A673 (cell line): Measurements from ENCODE around the gene KLHDC3. TPM values are rescaled to one million over a fixed set of nuclear protein-coding genes. Genes with fewer than 3 reads are reported as not detected.
A peak's percentile ranks its signal among the peaks of the same experiment; 100 is the strongest.

ENCODE experiments used
- BruUV-seq: library from RNA; stranded (reverse); fragments of 400-500 nt; replicated peaks from 2 replicates; lab custom pipeline; 2021; lab: Mats Ljungman, UMichigan
- CTCF ChIA-PET: fragments of 300-600 bp; sonication (Branson Sonifier 250); formaldehyde crosslinking; loops from one replicate; lab custom pipeline; 2022; ENCODE audit warnings: antibody characterized with exemption; lab: Charles Lee
- POLR2A ChIA-PET: fragments of 300-600 bp; sonication (Branson Sonifier 250); formaldehyde crosslinking; loops from one replicate; lab custom pipeline; 2022; ENCODE audit warnings: antibody characterized with exemption; ENCODE audit not compliant: low non-redundant PET; lab: Charles Lee
- DNase-seq: peaks from one replicate; pipeline ENCODE4 v3.0.0-alpha.2; 2015; ENCODE audit warnings: low spot score
- H3K27ac ChIP-seq: fragments of 200-600 bp; sonication (generic); 2 replicates; pipeline ENCODE4 v1.5.1; 2016; ENCODE audit warnings: mixed run types, low read depth, mild to moderate bottlenecking, mixed read lengths, antibody characterized with exemption, low read length; ENCODE audit not compliant: poor library complexity, severe bottlenecking
- H3K27me3 ChIP-seq: fragments of 200-600 bp; sonication (generic); replicated peaks from 2 replicates; pipeline ENCODE4 v1.6.1; 2017; ENCODE audit warnings: mixed run types, low read depth, mild to moderate bottlenecking, mixed read lengths, antibody characterized with exemption, low read length; ENCODE audit not compliant: insufficient read depth, poor library complexity
- H3K36me3 ChIP-seq: fragments of 200-600 bp; sonication (generic); 2 replicates; pipeline ENCODE4 v1.6.1; 2016; ENCODE audit warnings: mixed run types, mild to moderate bottlenecking, mixed read lengths, antibody characterized with exemption, low read length; ENCODE audit not compliant: insufficient read depth, poor library complexity, severe bottlenecking
- H3K4me1 ChIP-seq: fragments of 200-600 bp; sonication (generic); 2 replicates; pipeline ENCODE4 v1.6.1; 2017; ENCODE audit warnings: mixed run types, mild to moderate bottlenecking, mixed read lengths, antibody characterized with exemption, low read length; ENCODE audit not compliant: insufficient read depth, poor library complexity, severe bottlenecking
- H3K4me3 ChIP-seq: fragments of 200-600 bp; sonication (generic); 2 replicates; pipeline ENCODE4 v1.5.1; 2016; ENCODE audit warnings: low read depth, mixed run types, mild to moderate bottlenecking, mixed read lengths, low read length; ENCODE audit not compliant: poor library complexity, severe bottlenecking
- H3K9me3 ChIP-seq: fragments of 200-600 bp; sonication (generic); 2 replicates; pipeline ENCODE4 v1.6.1; 2016; ENCODE audit warnings: mixed run types, low read depth, mild to moderate bottlenecking, mixed read lengths, antibody characterized with exemption, low read length; ENCODE audit not compliant: poor library complexity, severe bottlenecking
- EZH2 ChIP-seq: fragments of 200-600 bp; sonication (generic); IDR thresholded peaks from 2 replicates; pipeline ENCODE4 v1.6.1; 2017; ENCODE audit warnings: borderline replicate concordance, low read depth, mild to moderate bottlenecking, mixed read lengths, antibody characterized with exemption, low read length; ENCODE audit not compliant: poor library complexity, severe bottlenecking
- intact Hi-C: fragments of 100-400 bp; cut with micrococcal nuclease; formaldehyde crosslinking; loops from one replicate; pipeline ENCODE4 v1.10.0; 2022; ENCODE audit not compliant: unreplicated experiment
- total RNA-seq: library from RNA; stranded (reverse); gene quantifications from 2 replicates; pipeline ENCODE4 v1.2.3, GENCODE V29; 2021
- TF ChIP-seq, protein P1 (sequence below): fragments of 300-800, 200-600 bp; sonication (generic); conservative IDR thresholded peaks from 2 replicates; pipeline ENCODE4 v1.5.1; 2017; ENCODE audit warnings: low read depth, mild to moderate bottlenecking, antibody characterized with exemption, low read length, moderate library complexity, mixed read lengths

Gene KLHDC3
- total RNA-seq, 1 experiment from 2014 or later, result 90.1 TPM

DNA sequence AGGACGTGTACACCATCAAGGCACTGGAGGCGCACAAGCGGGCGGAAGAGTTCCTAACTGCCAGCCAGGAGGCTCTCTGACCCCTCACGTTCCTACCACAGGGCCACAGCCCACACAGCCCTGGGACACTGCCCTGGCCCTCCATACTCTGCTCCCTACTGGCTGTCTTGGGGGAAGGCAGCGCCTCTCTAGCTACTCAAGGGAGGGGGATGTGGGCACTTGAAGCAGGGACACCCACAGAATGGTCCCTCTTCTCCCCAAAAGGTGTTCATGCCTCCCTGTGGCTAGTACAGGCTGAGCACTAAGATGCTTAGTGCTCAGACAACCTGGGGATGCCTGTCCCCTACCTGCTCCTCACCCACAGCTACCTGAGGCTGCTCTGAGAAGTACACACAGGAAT, 2.8 kb upstream of the KLHDC3 start:
- CTCF ChIA-PET, result interaction anchor here (0.6 kb wide), 1 partner anchor 28 kb away, joined by 3 read pairs; no protein-coding TSS in a partner anchor

DNA sequence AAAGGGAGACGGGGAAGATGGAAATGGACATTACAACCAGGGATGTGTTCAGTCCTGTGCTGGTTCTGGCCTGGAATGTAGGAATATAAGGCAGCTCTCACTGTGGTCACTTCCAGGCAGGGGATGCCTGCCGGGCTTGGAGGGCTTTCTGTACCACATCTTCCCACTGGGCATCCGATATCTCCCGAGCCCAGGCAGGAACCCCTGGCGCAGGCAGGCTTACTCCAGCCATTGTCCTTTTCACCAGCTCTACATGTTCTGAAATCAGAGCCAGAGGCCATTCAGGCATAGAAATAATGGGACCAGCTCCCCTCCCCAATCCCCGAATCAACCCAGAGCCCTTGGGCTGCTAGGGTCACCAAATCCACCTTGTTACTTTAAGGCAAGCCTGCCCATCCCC, 1.7 kb upstream of the KLHDC3 start:
- Histone ChIP-seq H3K4me1 (peaks cover 7% of the 10 kb centered on the region), H3K9me3 (no peaks in the 10 kb centered on the region), H3K4me3 (peak overlapping the region; percentile 82), H3K27me3 (no peaks in the 10 kb centered on the region), H3K27ac (peak overlapping the region; percentile 79), H3K36me3 (peaks cover 60% of the 10 kb centered on the region)
- DNase-seq, result no peak
- POLR2A ChIA-PET, result no interaction called here
- TF ChIP-seq, protein P1, sequence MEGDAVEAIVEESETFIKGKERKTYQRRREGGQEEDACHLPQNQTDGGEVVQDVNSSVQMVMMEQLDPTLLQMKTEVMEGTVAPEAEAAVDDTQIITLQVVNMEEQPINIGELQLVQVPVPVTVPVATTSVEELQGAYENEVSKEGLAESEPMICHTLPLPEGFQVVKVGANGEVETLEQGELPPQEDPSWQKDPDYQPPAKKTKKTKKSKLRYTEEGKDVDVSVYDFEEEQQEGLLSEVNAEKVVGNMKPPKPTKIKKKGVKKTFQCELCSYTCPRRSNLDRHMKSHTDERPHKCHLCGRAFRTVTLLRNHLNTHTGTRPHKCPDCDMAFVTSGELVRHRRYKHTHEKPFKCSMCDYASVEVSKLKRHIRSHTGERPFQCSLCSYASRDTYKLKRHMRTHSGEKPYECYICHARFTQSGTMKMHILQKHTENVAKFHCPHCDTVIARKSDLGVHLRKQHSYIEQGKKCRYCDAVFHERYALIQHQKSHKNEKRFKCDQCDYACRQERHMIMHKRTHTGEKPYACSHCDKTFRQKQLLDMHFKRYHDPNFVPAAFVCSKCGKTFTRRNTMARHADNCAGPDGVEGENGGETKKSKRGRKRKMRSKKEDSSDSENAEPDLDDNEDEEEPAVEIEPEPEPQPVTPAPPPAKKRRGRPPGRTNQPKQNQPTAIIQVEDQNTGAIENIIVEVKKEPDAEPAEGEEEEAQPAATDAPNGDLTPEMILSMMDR, result no peak
- no peak for TF ChIP-seq EZH2
- CTCF ChIA-PET, result no interaction called here
- no TSS peak for BruUV-seq
- intact Hi-C loops, result loop anchor here (5.0 kb wide), 1 partner anchor 110 kb away; no protein-coding TSS in a partner anchor

More for the DNA sequence above, 2.8 kb upstream of the KLHDC3 start:
- Histone ChIP-seq H3K27ac (no peak overlapping the region), H3K36me3 (peaks cover 58% of the 10 kb centered on the region), H3K27me3 (no peaks in the 10 kb centered on the region), H3K4me1 (peaks cover 7% of the 10 kb centered on the region), H3K4me3 (no peak overlapping the region), H3K9me3 (no peaks in the 10 kb centered on the region)
- POLR2A ChIA-PET, result no interaction called here
- intact Hi-C loops, result loop anchor here (5.0 kb wide), 1 partner anchor 109 kb away; no protein-coding TSS in a partner anchor
- no TSS peak for BruUV-seq
- DNase-seq, result no peak
- TF ChIP-seq EZH2, result no peak
- TF ChIP-seq, protein P1, result no peak

DNA sequence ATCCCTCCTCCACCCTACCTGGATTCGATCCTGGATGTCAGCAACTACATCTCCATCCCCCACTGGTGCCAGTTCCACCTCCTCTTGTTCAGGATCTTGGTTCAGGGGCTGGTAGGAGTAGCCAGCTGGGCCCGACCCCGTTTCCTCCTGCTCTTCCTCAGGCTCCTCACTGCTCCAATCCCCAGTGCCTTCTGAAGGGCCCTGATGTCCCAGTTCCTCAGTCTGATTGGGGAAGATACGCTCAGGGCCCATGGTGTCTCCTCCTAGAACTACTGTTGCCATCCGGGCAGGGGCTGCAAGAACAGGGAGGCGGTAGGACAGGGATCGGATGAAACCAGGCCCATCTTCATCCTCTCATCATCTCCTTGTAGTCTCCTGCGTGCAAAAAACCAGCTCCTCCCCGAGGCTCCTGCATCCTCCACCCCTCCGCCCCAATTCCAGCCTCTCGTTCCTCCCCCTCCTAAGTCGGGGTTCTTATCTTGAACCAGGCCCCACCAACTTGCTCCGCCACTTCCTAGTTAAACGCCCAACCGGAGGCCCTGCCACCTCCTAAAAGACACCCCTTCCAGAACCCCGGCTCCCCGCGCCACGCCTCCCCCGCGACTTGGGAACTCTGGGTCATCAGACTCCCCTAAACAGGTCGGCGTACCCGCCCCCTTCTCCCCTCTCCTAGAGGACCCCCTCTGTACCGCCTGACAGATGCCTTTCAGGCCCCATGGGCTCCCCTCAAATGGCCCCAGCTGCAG, 779 bp upstream of the KLHDC3 start:
- Histone ChIP-seq H3K27ac (peak overlapping the region; percentile 79), H3K4me3 (peak overlapping the region; percentile 82), H3K36me3 (peaks cover 60% of the 10 kb centered on the region), H3K9me3 (no peaks in the 10 kb centered on the region), H3K4me1 (peaks cover 7% of the 10 kb centered on the region), H3K27me3 (no peaks in the 10 kb centered on the region)
- no peak for DNase-seq
- POLR2A ChIA-PET, result interaction anchor here (1.2 kb wide), 1 partner anchor 84 kb away, joined by 5 read pairs; the partner anchor contains the start of gene CNPY3
- BruUV-seq, result no TSS peak
- TF ChIP-seq EZH2, result no peak
- TF ChIP-seq, protein P1, result no peak
- CTCF ChIA-PET, result interaction anchor here (1.2 to 1.5 kb wide), 2 partner anchors 63 to 131 kb away, joined by 5 to 8 read pairs; partner anchors contain the start of gene PTK7
- intact Hi-C loops, result loop anchor here (5.0 kb wide), 1 partner anchor 111 kb away; no protein-coding TSS in a partner anchor
